B cell (primary cell): ENCODE data around the gene ARID3C. TPM values are rescaled to one million over a fixed set of nuclear protein-coding genes. Genes with fewer than 3 reads are reported as not detected.
A peak's percentile ranks its signal among the peaks of the same experiment; 100 is the strongest.

Source experiments
- ATAC-seq: fragments of 200-7000 bp; cut with Tn5 transposase; one replicate; pipeline ENCODE4 v1.10.0; 2021; ENCODE audit warnings: low read depth, mild to moderate bottlenecking, moderate number of reproducible peaks, moderate library complexity
- CTCF ChIA-PET: fragments of 350-600 bp; sonication (Branson Sonifier 250); formaldehyde crosslinking; loops from one replicate; lab custom pipeline; 2021; ENCODE audit warnings: antibody characterized with exemption, inconsistent platforms; lab: Charles Lee
- POLR2A ChIA-PET: fragments of 350-600 bp; sonication (Branson Sonifier 250); formaldehyde crosslinking; loops from one replicate; lab custom pipeline; 2021; ENCODE audit warnings: antibody characterized with exemption; lab: Charles Lee
- DNase-seq: peaks from one replicate; pipeline ENCODE4 v3.0.0; 2013
- H2AFZ ChIP-seq: 2 replicates; pipeline ENCODE4 v1.6.1; 2012; ENCODE audit warnings: mild to moderate bottlenecking, low read depth, low read length; ENCODE audit not compliant: insufficient read depth, poor library complexity, severe bottlenecking
- H3K27ac ChIP-seq, 2 donors: 1 replicate in 1 of 2; 2 replicates in 1 of 2; pipeline ENCODE4 v1.5.1; 2012 to 2013; ENCODE audit warnings: low read length in 2 of 2, mild to moderate bottlenecking in 2 of 2, moderate library complexity in 1 of 2
- H3K27me3 ChIP-seq, 4 experiments: fragments of 200-600 bp in 1 of 4; sonication (generic) in 1 of 4; replicated peaks in 1 of 4; 1 replicate in 2 of 4; 2 replicates in 2 of 4; pipeline versions ENCODE4 v1.6.1 to v1.7.0; 2013 to 2016; ENCODE audit warnings: low read length in 3 of 4, mild to moderate bottlenecking in 2 of 4, mixed read lengths in 1 of 4, moderate library complexity in 1 of 4; ENCODE audit not compliant: insufficient read depth in 4 of 4, control insufficient read depth in 3 of 4; ENCODE audit errors: control extremely low read depth in 1 of 4
- H3K36me3 ChIP-seq, 2 experiments: replicated peaks in 1 of 2; 1 replicate in 1 of 2; 2 replicates in 1 of 2; pipeline versions ENCODE4 v1.6.1 to v1.7.1; 2013; ENCODE audit warnings: low read length in 1 of 2; ENCODE audit not compliant: insufficient read depth in 2 of 2, control insufficient read depth in 1 of 2; ENCODE audit errors: control extremely low read depth in 1 of 2, extremely low read depth in 1 of 2
- H3K4me1 ChIP-seq, 2 donors: fragments of 200-600 bp in 1 of 2; sonication (generic) in 1 of 2; 1 replicate in 1 of 2; 2 replicates in 1 of 2; pipeline versions ENCODE4 v1.5.1 to v1.6.1; 2013 to 2017; ENCODE audit warnings: low read length in 2 of 2; ENCODE audit not compliant: control insufficient read depth in 2 of 2, insufficient read depth in 2 of 2
- H3K4me2 ChIP-seq: replicated peaks from 2 replicates; pipeline ENCODE3; 2012; ENCODE audit warnings: mild to moderate bottlenecking, low read depth, low read length; ENCODE audit not compliant: poor library complexity, severe bottlenecking
- H3K4me3 ChIP-seq, 5 experiments: fragments of 200-600 bp in 1 of 5; sonication (generic) in 1 of 5; 1 replicate in 3 of 5; 2 replicates in 2 of 5; pipeline versions ENCODE4 v1.5.1 to v1.7.0; 2011 to 2016; ENCODE audit warnings: low read length in 4 of 5, mild to moderate bottlenecking in 4 of 5, low read depth in 2 of 5, control low read depth in 1 of 5, moderate library complexity in 1 of 5; ENCODE audit not compliant: insufficient read depth in 1 of 5; ENCODE audit errors: control extremely low read depth in 1 of 5, extremely low read depth in 1 of 5
- H3K79me2 ChIP-seq: fragments of 200-600 bp; sonication (generic); one replicate; pipeline ENCODE4 v1.6.0; 2016; ENCODE audit warnings: low read length; ENCODE audit not compliant: control insufficient read depth, insufficient read depth
- H3K9ac ChIP-seq: fragments of 200-600 bp; sonication (generic); 2 replicates; pipeline ENCODE4 v1.6.1; 2017; ENCODE audit warnings: mild to moderate bottlenecking, low read length, moderate library complexity
- H3K9me3 ChIP-seq, 3 donors: one replicate each; pipeline versions ENCODE4 v1.6.1 to v1.7.1; 2013; ENCODE audit warnings: low read length in 2 of 3; ENCODE audit not compliant: control insufficient read depth in 2 of 3, insufficient read depth in 1 of 3; ENCODE audit errors: control extremely low read depth in 1 of 3
- H4K20me1 ChIP-seq: 2 replicates; pipeline ENCODE4 v1.6.0; 2012; ENCODE audit warnings: mild to moderate bottlenecking, low read length; ENCODE audit not compliant: insufficient read depth, control insufficient read depth, poor library complexity, severe bottlenecking
- H3K27ac Mint-ChIP-seq: one replicate; pipeline ENCODE4 v1.8.0; 2021; ENCODE audit warnings: mixed read lengths
- H3K27me3 Mint-ChIP-seq: one replicate; pipeline ENCODE4 v1.8.0; 2021; ENCODE audit warnings: mixed read lengths
- H3K4me1 Mint-ChIP-seq: one replicate; pipeline ENCODE4 v1.8.0; 2021; ENCODE audit warnings: mixed read lengths
- H3K4me3 Mint-ChIP-seq: one replicate; pipeline ENCODE4 v1.8.0; 2021; ENCODE audit warnings: mixed read lengths
- H3K9me3 Mint-ChIP-seq: one replicate; pipeline ENCODE4 v1.8.0; 2022; ENCODE audit warnings: mixed read lengths; ENCODE audit not compliant: insufficient read depth
- CTCF ChIP-seq: fragments of 200-600 bp; IDR thresholded peaks from one replicate; pipeline ENCODE4 v1.8.0; 2022; ENCODE audit warnings: antibody characterized with exemption, mild to moderate bottlenecking
- EZH2 ChIP-seq: IDR thresholded peaks from 2 replicates; pipeline ENCODE4 v1.6.1; 2012; ENCODE audit warnings: borderline replicate concordance, low read depth, mild to moderate bottlenecking, moderate library complexity, low read length; ENCODE audit not compliant: insufficient read depth, poor library complexity, severe bottlenecking
- WGBS: methylation state at CpG from one replicate; pipeline ENCODE4 v1.1.5; 2013; ENCODE audit warnings: missing lambda C conversion rate; ENCODE audit not compliant: insufficient coverage; 5-methylcytosine and 5-hydroxymethylcytosine counted together
- intact Hi-C: fragments of 100-400 bp; cut with micrococcal nuclease; formaldehyde crosslinking; loops from one replicate; pipeline ENCODE4 v1.10.0; 2022
- polyA plus RNA-seq: library from polyadenylated mRNA; depleted of rRNA; stranded (reverse); fragments of >200 nt; gene quantifications from 2 replicates; pipeline ENCODE4 v1.2.3, GENCODE V29; 2012
- total RNA-seq, 2 donors: library from RNA; stranded (reverse); fragments of 120-200 nt in 1 of 2; gene quantifications; 1 replicate in 1 of 2; 2 replicates in 1 of 2; pipeline versions ENCODE4 v1.2.3 to v1.2.4, GENCODE V29; 2013 to 2022

The ARID3C gene
- total and polyA plus RNA-seq, 2 donors (not counting 1 experiment from before 2014, with no cell fraction given), result not detected

GRCh38 chr9:34646211-34647083, 17.6 kb upstream of the ARID3C start, which contains the start of gene GALT:
GALT (plus strand) TSS chr9:34646675; CDS start chr9:34646705, 30 bp downstream.
- no peak for TF ChIP-seq EZH2
- TF ChIP-seq CTCF, result peak; percentile 62
- intact Hi-C loops, result loop anchor here (1.0 kb wide), 3 partner anchors 9 to 56 kb away; partner anchors contain the start of gene SIGMAR1
- peak; percentile 95 for DNase-seq
- peaks cover 14% of the 10 kb centered on the region for H4K20me1 ChIP-seq
- Mint-ChIP-seq H3K9me3 (no peaks in the 10 kb centered on the region), H3K27me3 (no peaks in the 10 kb centered on the region), H3K27ac (peak within 1 kb of the TSS; percentile 94), H3K4me3 (peak within 1 kb of the TSS; percentile 97), H3K4me1 (peaks cover 28% of the 10 kb centered on the region)
- no peaks in the 10 kb centered on the region for H3K9me3 ChIP-seq
- POLR2A ChIA-PET, result interaction anchor here (1.2 to 2.8 kb wide), 6 partner anchors 9 to 34 kb away, joined by 3 to 31 read pairs (median 4); partner anchors contain the start of genes DCTN3, RPP25L and SIGMAR1
- H3K27me3 ChIP-seq, result no peaks in the 10 kb centered on the region
- H3K4me3 ChIP-seq, result peak within 1 kb of the TSS; percentile 79 to 98 (median 87)
- peaks cover 16 to 17% of the 10 kb centered on the region in 2 donors for H3K4me1 ChIP-seq
- peak within 1 kb of the TSS; percentile 85 for H3K9ac ChIP-seq
- WGBS, result 4% methylated on average over 42 of the region's 43 CpGs
- H3K79me2 ChIP-seq, result peaks cover 19% of the 10 kb centered on the region
- CTCF ChIA-PET, result interaction anchor here (0.9 to 3.3 kb wide), 11 partner anchors 9 to 243 kb away, joined by 3 to 36 read pairs (median 10); partner anchors contain the start of genes CCL27, DCTN3 and SIGMAR1
- peak within 1 kb of the TSS; percentile 90 for H2AFZ ChIP-seq
- H3K27ac ChIP-seq, result peak within 1 kb of the TSS; percentile 47 to 64
- ATAC-seq, result peak; percentile 97
- peak within 1 kb of the TSS; percentile 80 for H3K4me2 ChIP-seq
- H3K36me3 ChIP-seq, result peaks cover 0 to 18% of the 10 kb centered on the region in 2 experiments
